Osteoblast (primary cell): ENCODE measurements around the gene MTARC1. TPM values are rescaled to one million over a fixed set of nuclear protein-coding genes. Genes with fewer than 3 reads are reported as not detected.

Source experiments
- DNase-seq: peaks from one replicate; pipeline ENCODE4 v3.0.0; 2011; ENCODE audit warnings: low spot score, mixed read lengths; ENCODE audit not compliant: insufficient read length; ENCODE audit errors: missing footprints
- H2AFZ ChIP-seq: 2 replicates; pipeline ENCODE4 v1.6.0; 2011; ENCODE audit warnings: mild to moderate bottlenecking, low read length
- H3K27ac ChIP-seq: 2 replicates; pipeline ENCODE4 v1.5.1; 2011; ENCODE audit warnings: mild to moderate bottlenecking, low read depth, low read length, moderate library complexity
- H3K27me3 ChIP-seq: 2 replicates; pipeline ENCODE4 v1.6.0; 2012; ENCODE audit warnings: mild to moderate bottlenecking, control low read depth, inconsistent platforms, low read length, moderate library complexity; ENCODE audit not compliant: insufficient read depth
- H3K36me3 ChIP-seq: 2 replicates; pipeline ENCODE4 v1.5.1; 2011; ENCODE audit warnings: mild to moderate bottlenecking, low read length, control low read depth, moderate library complexity; ENCODE audit not compliant: insufficient read depth
- H3K4me1 ChIP-seq: 2 replicates; pipeline ENCODE4 v1.5.1; 2011; ENCODE audit warnings: mild to moderate bottlenecking, low read length, control low read depth, moderate library complexity; ENCODE audit not compliant: insufficient read depth
- H3K4me2 ChIP-seq: 2 replicates; pipeline ENCODE4 v1.6.0; 2011; ENCODE audit warnings: mild to moderate bottlenecking, low read length; ENCODE audit not compliant: insufficient read depth
- H3K4me3 ChIP-seq: fragments of 200-600 bp; sonication (generic); 3 replicates; pipeline ENCODE4 v1.5.1; 2012; ENCODE audit warnings: mild to moderate bottlenecking, low read length, inconsistent platforms; ENCODE audit not compliant: insufficient read depth
- H3K79me2 ChIP-seq: 2 replicates; pipeline ENCODE4 v1.6.0; 2012; ENCODE audit warnings: mild to moderate bottlenecking, low read length, control low read depth, inconsistent platforms; ENCODE audit not compliant: insufficient read depth
- H3K9me3 ChIP-seq: 2 replicates; pipeline ENCODE4 v1.5.1; 2011; ENCODE audit warnings: low read depth, low read length, control low read depth
- H4K20me1 ChIP-seq: 2 replicates; pipeline ENCODE4 v1.6.0; 2012; ENCODE audit warnings: mild to moderate bottlenecking, low read length, control low read depth; ENCODE audit not compliant: insufficient read depth
- total RNA-seq: library from RNA; depleted of rRNA; stranded (reverse); fragments of >200 nt; gene quantifications from 2 replicates; pipeline ENCODE4 v1.2.3, GENCODE V29; 2012
- TF ChIP-seq, protein P1 (sequence below): IDR thresholded peaks from 2 replicates; pipeline ENCODE4 v1.5.1; 2011; ENCODE audit warnings: mild to moderate bottlenecking, low read depth, low read length, moderate library complexity; ENCODE audit errors: extremely low read depth

MTARC1 gene
- total RNA-seq, 1 donor = 2.9 TPM

DNA sequence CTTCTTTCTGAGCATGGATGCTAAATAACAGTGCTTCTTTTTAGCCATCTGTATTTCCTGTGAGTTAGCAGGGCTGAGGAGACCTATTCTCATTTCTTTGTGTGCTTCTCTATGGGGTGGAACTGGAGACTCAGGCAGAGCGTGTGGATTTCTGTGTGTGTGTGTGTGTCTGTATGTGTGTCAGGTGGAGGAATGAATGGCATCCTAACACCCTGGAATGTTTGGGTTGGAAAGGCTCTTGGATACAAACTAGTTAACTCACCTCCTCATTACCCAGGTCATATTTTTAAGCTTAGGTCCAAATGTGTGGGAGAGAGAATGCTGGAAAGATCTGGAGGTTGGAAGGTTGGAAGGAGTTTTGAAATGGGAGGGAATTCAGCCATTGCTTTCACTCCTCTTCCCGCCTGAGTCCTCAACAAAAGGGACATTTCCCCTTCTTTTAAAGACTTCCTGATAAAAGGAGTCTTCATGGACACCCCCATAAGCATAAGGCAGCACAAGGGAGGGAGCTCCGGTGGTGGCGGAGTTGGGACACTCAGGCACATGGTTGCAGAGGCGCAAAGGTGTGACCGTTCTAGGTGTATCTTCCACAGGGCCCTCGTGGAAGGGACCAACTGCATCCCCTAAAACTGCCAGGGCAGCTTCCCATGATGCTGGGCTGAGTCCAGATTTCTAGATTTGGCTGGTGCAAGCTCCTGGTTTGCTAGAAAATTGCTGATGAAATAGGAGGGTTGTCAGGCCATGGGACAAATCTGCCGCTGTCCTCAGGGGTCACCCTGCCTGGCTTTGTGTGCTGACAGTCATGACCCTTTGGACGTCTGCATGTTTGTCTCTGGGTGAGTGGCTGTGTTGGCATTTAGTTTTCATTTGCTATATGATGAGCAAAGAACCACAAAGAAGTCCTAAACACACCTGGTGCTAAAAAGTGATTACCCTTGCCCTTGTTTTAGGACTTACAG is 37.6 kb downstream of the MTARC1 start:
- no peak overlapping the region for H3K4me2 ChIP-seq
- DNase-seq = no peak
- no peak overlapping the region for H3K27ac ChIP-seq
- no peak overlapping the region for H3K4me3 ChIP-seq
- H3K27me3 ChIP-seq = peaks cover 4% of the 10 kb centered on the region
- H4K20me1 ChIP-seq = no peaks in the 10 kb centered on the region
- no peaks in the 10 kb centered on the region for H3K36me3 ChIP-seq
- H3K79me2 ChIP-seq = no peaks in the 10 kb centered on the region
- TF ChIP-seq, protein P1, sequence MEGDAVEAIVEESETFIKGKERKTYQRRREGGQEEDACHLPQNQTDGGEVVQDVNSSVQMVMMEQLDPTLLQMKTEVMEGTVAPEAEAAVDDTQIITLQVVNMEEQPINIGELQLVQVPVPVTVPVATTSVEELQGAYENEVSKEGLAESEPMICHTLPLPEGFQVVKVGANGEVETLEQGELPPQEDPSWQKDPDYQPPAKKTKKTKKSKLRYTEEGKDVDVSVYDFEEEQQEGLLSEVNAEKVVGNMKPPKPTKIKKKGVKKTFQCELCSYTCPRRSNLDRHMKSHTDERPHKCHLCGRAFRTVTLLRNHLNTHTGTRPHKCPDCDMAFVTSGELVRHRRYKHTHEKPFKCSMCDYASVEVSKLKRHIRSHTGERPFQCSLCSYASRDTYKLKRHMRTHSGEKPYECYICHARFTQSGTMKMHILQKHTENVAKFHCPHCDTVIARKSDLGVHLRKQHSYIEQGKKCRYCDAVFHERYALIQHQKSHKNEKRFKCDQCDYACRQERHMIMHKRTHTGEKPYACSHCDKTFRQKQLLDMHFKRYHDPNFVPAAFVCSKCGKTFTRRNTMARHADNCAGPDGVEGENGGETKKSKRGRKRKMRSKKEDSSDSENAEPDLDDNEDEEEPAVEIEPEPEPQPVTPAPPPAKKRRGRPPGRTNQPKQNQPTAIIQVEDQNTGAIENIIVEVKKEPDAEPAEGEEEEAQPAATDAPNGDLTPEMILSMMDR = no peak
- H3K4me1 ChIP-seq = peaks cover 31% of the 10 kb centered on the region
- no peaks in the 10 kb centered on the region for H3K9me3 ChIP-seq
- no peak overlapping the region for H2AFZ ChIP-seq

DNA sequence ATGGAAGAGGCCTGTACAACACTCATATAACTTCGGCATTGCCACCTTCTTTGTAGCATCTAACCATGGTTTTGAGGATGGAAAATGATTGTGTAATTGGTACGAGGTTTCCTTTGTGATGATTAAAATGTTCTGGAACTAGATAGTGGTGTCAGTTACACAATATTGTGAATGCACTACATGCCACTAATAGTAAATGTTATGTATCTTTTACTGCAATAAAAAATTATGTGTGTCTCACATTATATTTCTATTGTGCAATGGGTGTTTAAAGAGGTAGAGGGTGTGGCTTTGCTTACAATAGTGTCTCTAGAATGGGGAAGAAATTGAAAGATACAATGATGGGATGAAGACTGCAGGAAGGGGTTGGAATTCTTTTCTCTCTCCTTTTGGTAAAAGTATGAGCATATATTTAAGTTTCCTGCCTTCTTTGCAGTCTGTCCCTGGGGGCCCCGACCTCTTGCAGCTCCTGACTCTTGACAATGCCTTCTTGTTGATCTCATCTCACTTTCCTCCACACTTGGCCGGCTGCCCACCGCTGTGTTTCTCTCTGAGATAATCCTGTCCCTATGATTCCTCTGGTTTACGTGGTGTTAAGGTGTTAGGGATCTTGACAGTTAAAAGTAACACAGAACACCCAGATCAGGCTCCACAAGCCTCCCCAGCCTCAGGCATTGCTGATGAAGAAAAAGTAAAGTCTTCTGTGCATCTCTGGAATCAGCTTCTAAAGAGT is 39.3 kb downstream of the MTARC1 start:
- Histone ChIP-seq H3K27ac (no peak overlapping the region), H3K9me3 (no peaks in the 10 kb centered on the region), H3K79me2 (no peaks in the 10 kb centered on the region), H3K36me3 (no peaks in the 10 kb centered on the region), H2AFZ (no peak overlapping the region), H3K4me2 (no peak overlapping the region), H3K4me3 (no peak overlapping the region), H4K20me1 (no peaks in the 10 kb centered on the region), H3K27me3 (peaks cover 4% of the 10 kb centered on the region), H3K4me1 (peaks cover 31% of the 10 kb centered on the region)
- no peak for DNase-seq
- TF ChIP-seq, protein P1 = no peak

DNA sequence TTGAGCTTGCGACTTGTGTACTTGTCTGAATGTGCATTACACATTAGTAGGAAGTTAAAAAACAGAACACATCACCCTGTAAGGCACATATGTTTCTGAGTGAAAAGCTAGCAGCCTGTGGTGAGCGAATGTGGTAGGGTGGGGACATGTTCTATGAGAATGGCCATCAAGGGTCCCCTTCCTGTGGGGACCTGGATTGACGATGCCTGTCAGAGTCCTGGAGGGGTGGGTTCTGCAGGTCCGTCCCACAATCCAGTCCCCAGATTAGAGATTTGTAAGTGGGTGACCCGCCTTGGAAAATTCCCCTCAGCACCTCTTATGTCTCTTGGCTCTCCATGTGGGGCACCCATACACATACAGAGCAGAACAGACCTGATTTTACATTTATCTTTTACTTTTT is 40.0 kb downstream of the MTARC1 start:
- peaks cover 31% of the 10 kb centered on the region for H3K4me1 ChIP-seq
- peaks cover 4% of the 10 kb centered on the region for H3K27me3 ChIP-seq
- H3K79me2 ChIP-seq = no peaks in the 10 kb centered on the region
- no peaks in the 10 kb centered on the region for H3K36me3 ChIP-seq
- H3K4me3 ChIP-seq = no peak overlapping the region
- H3K4me2 ChIP-seq = no peak overlapping the region
- H2AFZ ChIP-seq = no peak overlapping the region
- TF ChIP-seq, protein P1 = no peak
- no peak for DNase-seq
- H3K27ac ChIP-seq = no peak overlapping the region
- no peaks in the 10 kb centered on the region for H3K9me3 ChIP-seq
- no peaks in the 10 kb centered on the region for H4K20me1 ChIP-seq
